HCT116 (cell line): ENCODE data around the gene CDKL1. TPM values are rescaled to one million over a fixed set of nuclear protein-coding genes. Genes with fewer than 3 reads are reported as not detected.

ENCODE experiments used
- ATAC-seq: fragments of 200-7000 bp; cut with Tn5 transposase; 2 replicates; pipeline ENCODE4 v1.9.1; 2020; ENCODE audit warnings: mild to moderate bottlenecking, moderate library complexity
- BruUV-seq: library from RNA; stranded (reverse); fragments of 400-500 nt; replicated peaks from 2 replicates; lab custom pipeline; 2021; lab: Mats Ljungman, UMichigan
- CTCF ChIA-PET: fragments of 300-600 bp; sonication (Branson Sonifier 250); formaldehyde crosslinking; loops from one replicate; lab custom pipeline; 2021; ENCODE audit warnings: antibody characterized with exemption; lab: Charles Lee
- POLR2A ChIA-PET: fragments of 300-600, 350-600 bp; sonication (Branson Sonifier 250); formaldehyde crosslinking; loops from one replicate; lab custom pipeline; 2021; ENCODE audit warnings: antibody characterized with exemption; lab: Charles Lee
- RAD21 ChIA-PET, 2 experiments: fragments of 300-600 bp; sonication (Branson Sonifier 250); formaldehyde crosslinking; loops; one replicate each; lab custom pipeline; 2023; ENCODE audit warnings: low total read pairs in 2 of 2; ENCODE audit not compliant: uncharacterized antibody in 2 of 2, unreplicated experiment in 2 of 2, low non-redundant PET in 1 of 2; lab: Charles Lee
- DNase-seq: peaks from one replicate; pipeline ENCODE4 v3.0.0-alpha.2; 2010; ENCODE audit warnings: low read depth, low spot score
- H2AFZ ChIP-seq: fragments of 200-600 bp; shearing (Covaris generic), sonication (generic); 2 replicates; pipeline ENCODE4 v1.6.1; 2017; ENCODE audit warnings: low read depth, mixed run types, mixed read lengths, antibody characterized with exemption, low read length; ENCODE audit not compliant: poor library complexity, severe bottlenecking
- H3K27ac ChIP-seq: 2 replicates; pipeline ENCODE4 v1.5.1; 2012; ENCODE audit warnings: low read depth, low read length
- H3K27me3 ChIP-seq: fragments of 200-600 bp; sonication (generic); 2 replicates; pipeline ENCODE4 v1.6.1; 2016; ENCODE audit warnings: mixed run types, low read length, mixed read lengths; ENCODE audit not compliant: insufficient read depth
- H3K36me3 ChIP-seq, 2 experiments: fragments of 200-500 bp in 1 of 2; fragments of 200-600 bp in 1 of 2; sonication (Bioruptor generic) in 1 of 2; sonication (generic) in 1 of 2; 2 replicates each; pipeline versions ENCODE4 v1.5.1 to v1.6.1; 2014 to 2016; ENCODE audit warnings: low read length in 2 of 2, inconsistent platforms in 1 of 2, mixed read lengths in 1 of 2, mixed run types in 1 of 2; ENCODE audit not compliant: insufficient read depth in 2 of 2, control insufficient read depth in 1 of 2
- H3K4me1 ChIP-seq, 2 experiments: fragments of 200-600 bp in 1 of 2; sonication (generic) in 1 of 2; 2 replicates each; pipeline versions ENCODE4 v1.5.1 to v1.6.1; 2012 to 2017; ENCODE audit warnings: low read length in 2 of 2, inconsistent platforms in 1 of 2, mild to moderate bottlenecking in 1 of 2, mixed read lengths in 1 of 2, mixed run types in 1 of 2, moderate library complexity in 1 of 2; ENCODE audit not compliant: insufficient read depth in 2 of 2, control insufficient read depth in 1 of 2
- H3K4me2 ChIP-seq: fragments of 200-600 bp; sonication (generic); 2 replicates; pipeline ENCODE4 v1.6.1; 2017; ENCODE audit warnings: mixed run types, low read length, mixed read lengths
- H3K4me3 ChIP-seq, 2 experiments: fragments of 200-600 bp in 1 of 2; sonication (generic) in 1 of 2; replicated peaks in 1 of 2; 2 replicates each; pipeline ENCODE4 v1.5.1; 2011 to 2016; ENCODE audit warnings: low read length in 2 of 2, control low read depth in 1 of 2, low read depth in 1 of 2, mild to moderate bottlenecking in 1 of 2, mixed read lengths in 1 of 2, mixed run types in 1 of 2
- H3K79me2 ChIP-seq: fragments of 200-600 bp; sonication (generic); 2 replicates; pipeline ENCODE4 v1.6.1; 2017; ENCODE audit warnings: mild to moderate bottlenecking, mixed run types, low read length, moderate library complexity, mixed read lengths; ENCODE audit not compliant: insufficient read depth
- H3K9ac ChIP-seq: fragments of 200-600 bp; sonication (generic); 2 replicates; pipeline ENCODE4 v1.6.1; 2016; ENCODE audit warnings: low read length, mixed read lengths
- H3K9me2 ChIP-seq: fragments of 200-600 bp; sonication (generic), shearing (Covaris generic); 2 replicates; pipeline ENCODE4 v1.6.1; 2017; ENCODE audit warnings: mixed run types, mild to moderate bottlenecking, moderate library complexity; ENCODE audit not compliant: insufficient read depth
- H3K9me3 ChIP-seq, 2 experiments: fragments of 200-500 bp in 1 of 2; fragments of 200-600 bp in 1 of 2; sonication (Bioruptor generic) in 1 of 2; sonication (generic) in 1 of 2; 2 replicates each; pipeline ENCODE4 v1.6.1; 2014 to 2017; ENCODE audit warnings: low read length in 2 of 2, mixed read lengths in 2 of 2, inconsistent platforms in 1 of 2, low read depth in 1 of 2, mild to moderate bottlenecking in 1 of 2, mixed run types in 1 of 2, moderate library complexity in 1 of 2; ENCODE audit not compliant: control insufficient read depth in 1 of 2, insufficient read depth in 1 of 2
- H4K20me1 ChIP-seq: fragments of 200-600 bp; sonication (generic), shearing (Covaris generic); 2 replicates; pipeline ENCODE4 v1.6.1; 2017; ENCODE audit warnings: mixed run types, mild to moderate bottlenecking, moderate library complexity; ENCODE audit not compliant: insufficient read depth
- EGR1 ChIP-seq: IDR thresholded peaks from 2 replicates; pipeline ENCODE4 v1.6.1; 2012; ENCODE audit warnings: low read depth
- RAD21 ChIP-seq: IDR thresholded peaks from 2 replicates; pipeline ENCODE4 v1.6.1; 2012; ENCODE audit warnings: low read depth, mild to moderate bottlenecking
- REST ChIP-seq: IDR thresholded peaks from 2 replicates; pipeline ENCODE4 v1.6.1; 2012; ENCODE audit warnings: low read depth
- ZBTB33 ChIP-seq: IDR thresholded peaks from 2 replicates; pipeline ENCODE4 v1.6.1; 2011; ENCODE audit warnings: mild to moderate bottlenecking, low read length, moderate library complexity; ENCODE audit not compliant: insufficient replicate concordance; ENCODE audit errors: extremely low read depth
- intact Hi-C: fragments of 100-400 bp; cut with micrococcal nuclease; formaldehyde crosslinking; loops from 2 replicates; pipeline ENCODE4 v1.10.0; 2022
- total RNA-seq: library from RNA; stranded (reverse); gene quantifications from one replicate; pipeline ENCODE4 v1.2.1, GENCODE V29; 2021; ENCODE audit not compliant: unreplicated experiment

Gene CDKL1
- total RNA-seq, 1 experiment from 2014 or later: 7.1 TPM

GRCh38 chr14:50354527-50354926, 42.2 kb downstream of the CDKL1 start:
- Histone ChIP-seq H3K27ac (no peak overlapping the region), H3K36me3 (no peaks in the 10 kb centered on the region), H3K9me3 (no peaks in the 10 kb centered on the region), H3K4me2 (no peak overlapping the region), H2AFZ (no peak overlapping the region), H3K27me3 (no peaks in the 10 kb centered on the region), H4K20me1 (no peaks in the 10 kb centered on the region), H3K9me2 (no peaks in the 10 kb centered on the region), H3K79me2 (no peaks in the 10 kb centered on the region), H3K4me1 (no peaks in the 10 kb centered on the region), H3K4me3 (no peak overlapping the region), H3K9ac (no peak overlapping the region)
- RAD21 ChIA-PET: no interaction called here
- POLR2A ChIA-PET: no interaction called here
- no peak for TF ChIP-seq EGR1
- no peak for TF ChIP-seq RAD21
- TF ChIP-seq REST: no peak
- TF ChIP-seq ZBTB33: no peak
- intact Hi-C loops: no loop called here
- no peak for DNase-seq
- CTCF ChIA-PET: no interaction called here
- ATAC-seq: no peak
- BruUV-seq: no TSS peak
